ENCODE results near the gene SIPA1L3. TPM values are rescaled to one million over a fixed set of nuclear protein-coding genes. Genes with fewer than 3 reads are reported as not detected.
A peak's percentile ranks its signal among the peaks of the same experiment; 100 is the strongest.

The SIPA1L3 gene
- polyA plus RNA-seq, 2 of the 4 experiments (the other 2 are of a cell fraction), result 28.9 to 50.6 TPM

DNA sequence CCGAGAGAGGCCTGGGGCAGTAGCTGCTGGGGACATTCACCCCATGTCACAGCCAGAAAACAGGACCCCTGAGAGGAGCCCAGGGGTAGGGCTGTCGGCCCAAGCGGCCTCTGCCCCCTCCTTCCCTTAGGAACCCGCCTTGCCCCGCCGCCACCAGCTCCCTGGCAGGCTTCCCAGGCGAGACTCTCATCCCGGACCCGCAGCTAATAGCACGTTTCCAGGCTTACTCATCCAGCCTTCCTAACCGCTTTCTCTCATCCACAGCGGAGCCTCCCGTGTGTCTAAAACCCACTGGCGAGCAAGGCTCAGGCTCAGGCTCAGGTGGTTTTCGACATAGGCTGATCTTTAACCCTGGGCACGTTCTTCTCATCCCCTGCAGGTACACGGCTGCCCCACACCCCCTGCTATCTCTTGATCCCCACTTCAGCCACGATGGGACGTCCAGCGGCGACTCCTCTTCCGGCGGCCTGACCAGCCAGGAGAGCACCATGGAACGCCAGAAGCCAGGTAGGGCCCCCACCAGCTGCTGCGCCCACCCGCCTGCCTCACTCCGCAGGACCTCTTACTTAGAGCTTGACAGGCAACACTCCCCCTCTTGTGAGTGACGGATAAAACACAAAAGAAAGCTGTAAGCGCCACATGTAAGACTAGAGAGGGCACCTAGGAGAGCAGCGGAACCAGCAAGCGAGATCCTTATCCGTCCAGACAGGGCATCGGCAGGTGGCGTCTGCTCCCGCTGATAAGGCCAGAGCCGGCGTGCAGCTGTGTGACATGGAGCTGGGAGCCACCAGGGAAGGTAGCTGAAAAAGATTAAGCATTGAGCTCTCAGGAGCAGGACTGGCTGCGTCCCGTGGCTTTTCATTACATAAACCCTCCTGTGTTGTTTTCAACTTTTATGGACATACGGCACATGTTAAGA lies 245.7 kb downstream of the SIPA1L3 start:
- ChIA-PET CTCF (interaction anchor here (0.5 to 7.8 kb wide), 9 partner anchors 11 to 254 kb away, joined by 3 to 67 read pairs (median 5); partner anchors contain the start of gene PPP1R14A), POLR2A (no interaction called here)
- no peak for FAIRE-seq
- Histone ChIP-seq H3K4me1 (no peaks in the 10 kb centered on the region), H3K4me2 (no peak overlapping the region), H3K9me3 (no peaks in the 10 kb centered on the region), H3K4me3 (no peak overlapping the region), H3K27ac (no peak overlapping the region)
- ATAC-seq, result no peak; a peak in 1 of 6 replicates
- no peak for DNase-seq (ENCODE audit: low read depth in 1 of 2, low spot score in 1 of 2)
- TF ChIP-seq CEBPB (IDR thresholded peaks at IDR 0.05), result no peak
- TF ChIP-seq FOXS1 (CRISPR knock-in tag; IDR thresholded peaks at IDR 0.05), result no peak
- no peak for TF ChIP-seq POLR2A (IDR thresholded peaks at IDR 0.05; ENCODE audit: low read length)
- TF ChIP-seq, protein P1, sequence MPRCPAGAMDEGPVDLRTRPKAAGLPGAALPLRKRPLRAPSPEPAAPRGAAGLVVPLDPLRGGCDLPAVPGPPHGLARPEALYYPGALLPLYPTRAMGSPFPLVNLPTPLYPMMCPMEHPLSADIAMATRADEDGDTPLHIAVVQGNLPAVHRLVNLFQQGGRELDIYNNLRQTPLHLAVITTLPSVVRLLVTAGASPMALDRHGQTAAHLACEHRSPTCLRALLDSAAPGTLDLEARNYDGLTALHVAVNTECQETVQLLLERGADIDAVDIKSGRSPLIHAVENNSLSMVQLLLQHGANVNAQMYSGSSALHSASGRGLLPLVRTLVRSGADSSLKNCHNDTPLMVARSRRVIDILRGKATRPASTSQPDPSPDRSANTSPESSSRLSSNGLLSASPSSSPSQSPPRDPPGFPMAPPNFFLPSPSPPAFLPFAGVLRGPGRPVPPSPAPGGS (IDR thresholded peaks at IDR 0.05), result no peak
- TF ChIP-seq RARB (CRISPR knock-in tag; IDR thresholded peaks at IDR 0.05), result no peak
- no peak for TF ChIP-seq TFCP2L1 (CRISPR knock-in tag; IDR thresholded peaks at IDR 0.05)
- TF ChIP-seq JUNB (IDR thresholded peaks at IDR 0.05), result no peak
- WGBS (ENCODE audit: missing lambda C conversion rate), result 94% methylated on average over 40 of the region's 40 CpGs

- Histone ChIP-seq H3K4me3 (no peak overlapping the region), H3K4me1 (no peaks in the 10 kb centered on the region), H3K4me2 (no peak overlapping the region), H3K27ac (no peak overlapping the region), H3K9me3 (peaks cover 3% of the 10 kb centered on the region; the same call in 1 of the 3 replicates)
- ATAC-seq (peak in 1 of 2 experiments; percentile 34; a peak in 3 of 6 replicates), FAIRE-seq (peak; percentile 83), DNase-seq (ENCODE audit: low read depth in 1 of 2, low spot score in 1 of 2) (peak in 1 of 2 experiments; percentile 59)
- ChIA-PET CTCF (interaction anchor here (0.6 to 3.3 kb wide), 3 partner anchors 21 to 253 kb away, joined by 3 to 11 read pairs (median 5); no protein-coding TSS in a partner anchor), POLR2A (no interaction called here)
- 78% methylated on average over 6 of the region's 6 CpGs for WGBS (ENCODE audit: missing lambda C conversion rate)
- TF ChIP-seq, protein P2, sequence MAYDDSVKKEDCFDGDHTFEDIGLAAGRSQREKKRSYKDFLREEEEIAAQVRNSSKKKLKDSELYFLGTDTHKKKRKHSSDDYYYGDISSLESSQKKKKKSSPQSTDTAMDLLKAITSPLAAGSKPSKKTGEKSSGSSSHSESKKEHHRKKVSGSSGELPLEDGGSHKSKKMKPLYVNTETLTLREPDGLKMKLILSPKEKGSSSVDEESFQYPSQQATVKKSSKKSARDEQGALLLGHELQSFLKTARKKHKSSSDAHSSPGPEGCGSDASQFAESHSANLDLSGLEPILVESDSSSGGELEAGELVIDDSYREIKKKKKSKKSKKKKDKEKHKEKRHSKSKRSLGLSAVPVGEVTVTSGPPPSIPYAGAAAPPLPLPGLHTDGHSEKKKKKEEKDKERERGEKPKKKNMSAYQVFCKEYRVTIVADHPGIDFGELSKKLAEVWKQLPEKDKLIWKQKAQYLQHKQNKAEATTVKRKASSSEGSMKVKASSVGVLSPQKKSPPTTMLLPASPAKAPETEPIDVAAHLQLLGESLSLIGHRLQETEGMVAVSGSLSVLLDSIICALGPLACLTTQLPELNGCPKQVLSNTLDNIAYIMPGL (CRISPR knock-in tag; IDR thresholded peaks at IDR 0.05; ENCODE audit: borderline replicate concordance), result no peak
- no peak for TF ChIP-seq NR3C1 (IDR thresholded peaks at IDR 0.05)
- TF ChIP-seq TFCP2L1 (CRISPR knock-in tag; IDR thresholded peaks at IDR 0.05), result no peak
- no peak for TF ChIP-seq MAFK (IDR thresholded peaks at IDR 0.05; ENCODE audit: partially characterized antibody)
- TF ChIP-seq PBX3 (IDR thresholded peaks at IDR 0.05), result no peak
Observed at GRCh38 chr19:38155453-38155852, 248.4 kb downstream of the SIPA1L3 start.

- Histone ChIP-seq H3K27ac (no peak overlapping the region), H3K4me3 (no peak overlapping the region), H3K4me1 (no peaks in the 10 kb centered on the region), H3K4me2 (no peak overlapping the region), H3K9me3 (peaks cover 27% of the 10 kb centered on the region)
- POLR2A ChIA-PET, result no interaction called here
- WGBS (ENCODE audit: missing lambda C conversion rate), result 91% methylated on average over 5 of the region's 5 CpGs
- no peak; a peak in 1 of 6 replicates for ATAC-seq
- CTCF ChIA-PET, result interaction anchor here (1.0 to 2.6 kb wide), 6 partner anchors 8 to 265 kb away, joined by 3 to 15 read pairs (median 4); no protein-coding TSS in a partner anchor
- no peak for FAIRE-seq
- no peak for DNase-seq (ENCODE audit: low read depth in 1 of 2, low spot score in 1 of 2)
- TF ChIP-seq HOXB13 (CRISPR knock-in tag; IDR thresholded peaks at IDR 0.05; ENCODE audit: low read depth) (no peak), ZSCAN20 (CRISPR knock-in tag; IDR thresholded peaks at IDR 0.05) (no peak)
Observed at GRCh38 chr19:38158730-38159129, 251.7 kb downstream of the SIPA1L3 start.

GRCh38 chr19:38162094-38162493 lies 255.1 kb downstream of the SIPA1L3 start:
- DNase-seq (ENCODE audit: low read depth in 1 of 2, low spot score in 1 of 2) (no peak), FAIRE-seq (peak; percentile 43), ATAC-seq (no peak)
- Histone ChIP-seq H3K4me2 (no peak overlapping the region), H3K4me3 (no peak overlapping the region), H3K4me1 (no peaks in the 10 kb centered on the region), H3K9me3 (peaks cover 27% of the 10 kb centered on the region), H3K27ac (no peak overlapping the region)
- POLR2A ChIA-PET, result no interaction called here
- 88% methylated on average over 5 of the region's 5 CpGs for WGBS (ENCODE audit: missing lambda C conversion rate)
- CTCF ChIA-PET, result interaction anchor here (0.6 to 2.7 kb wide), 6 partner anchors 18 to 264 kb away, joined by 3 to 12 read pairs (median 4); partner anchors contain the start of gene GGN
- TF ChIP-seq SREBF2 (IDR thresholded peaks at IDR 0.05) (no peak), POLR2AphosphoS2 (conservative IDR thresholded peaks at IDR 0.05; ENCODE audit: low read length) (0 out of 2 replicates have a peak, but pooled peaks have one; percentile 12)
